GM12878 (cell line): ENCODE data around the gene CLCN7. TPM values are rescaled to one million over a fixed set of nuclear protein-coding genes. Genes with fewer than 3 reads are reported as not detected.

Experiments used
- ATAC-seq: fragments of 200-7000 bp; cut with Tn5 transposase; 3 replicates; pipeline ENCODE4 v1.9.1; 2020; ENCODE audit warnings: mild to moderate bottlenecking, moderate library complexity
- BruUV-seq: library from RNA; stranded (reverse); fragments of 400-500 nt; replicated peaks from 2 replicates; lab custom pipeline; 2021; lab: Mats Ljungman, UMichigan
- CTCF ChIA-PET: fragments of 300-600 bp; sonication (Branson Sonifier 250); formaldehyde crosslinking; extraction: SDS; loops from one replicate; lab custom pipeline; 2021; ENCODE audit warnings: inconsistent platforms; lab: Yijun Ruan, JAX
- POLR2A ChIA-PET: fragments of 350-600 bp; formaldehyde crosslinking; extraction: SDS; loops from one replicate; lab custom pipeline; 2021; ENCODE audit warnings: inconsistent platforms; lab: Charles Lee
- RAD21 ChIA-PET: fragments of 300-600 bp; sonication (Branson Sonifier 250); formaldehyde crosslinking; loops from one replicate; lab custom pipeline; 2023; ENCODE audit warnings: antibody characterized with exemption; ENCODE audit not compliant: unreplicated experiment; lab: Charles Lee
- SMC1A ChIA-PET: fragments of 300-600 bp; sonication (Branson Sonifier 250); formaldehyde crosslinking; loops from one replicate; lab custom pipeline; 2023; ENCODE audit not compliant: unreplicated experiment, uncharacterized antibody; lab: Charles Lee
- DNase-seq: peaks from one replicate; pipeline ENCODE4 v3.0.0-alpha.2; 2011; ENCODE audit warnings: low read depth, low spot score
- FAIRE-seq: peaks from 3 replicates; lab custom pipeline; 2011; peaks lifted over from hg19 to GRCh38; lab: Jason Lieb, UNC
- H2AFZ ChIP-seq: 2 replicates; pipeline ENCODE4 v1.6.0; 2011; ENCODE audit warnings: low read depth, low read length, control low read depth; ENCODE audit not compliant: control insufficient read depth
- H3K27ac ChIP-seq: 2 replicates; pipeline ENCODE4 v1.5.1; 2011; ENCODE audit warnings: control low read depth; ENCODE audit not compliant: control insufficient read depth, insufficient read depth
- H3K27me3 ChIP-seq, 2 experiments: replicated peaks in 1 of 2; 2 replicates each; pipeline versions ENCODE4 v1.6.0 to v1.6.1; 2011; ENCODE audit warnings: low read length in 1 of 2; ENCODE audit not compliant: control insufficient read depth in 2 of 2, insufficient read depth in 2 of 2
- H3K36me3 ChIP-seq, 2 experiments: 2 replicates each; pipeline ENCODE4 v1.5.1; 2011; ENCODE audit warnings: low read length in 1 of 2; ENCODE audit not compliant: control insufficient read depth in 2 of 2, insufficient read depth in 2 of 2
- H3K4me1 ChIP-seq: 2 replicates; pipeline ENCODE4 v1.6.1; 2011; ENCODE audit warnings: mild to moderate bottlenecking, low read length, moderate library complexity, mixed read lengths; ENCODE audit not compliant: control insufficient read depth, insufficient read depth
- H3K4me2 ChIP-seq: 2 replicates; pipeline ENCODE4 v1.6.0; 2011; ENCODE audit warnings: control low read depth; ENCODE audit not compliant: control insufficient read depth, insufficient read depth
- H3K4me3 ChIP-seq: fragments of 200-600 bp; sonication (generic); 2 replicates; pipeline ENCODE4 v1.5.1; 2016
- H3K79me2 ChIP-seq: 2 replicates; pipeline ENCODE4 v1.6.0; 2011; ENCODE audit warnings: low read length; ENCODE audit not compliant: control insufficient read depth, insufficient read depth
- H3K9ac ChIP-seq: 2 replicates; pipeline ENCODE4 v1.8.0; 2011; ENCODE audit warnings: low read length, control low read depth, mixed read lengths; ENCODE audit not compliant: control insufficient read depth, insufficient read depth
- H3K9me3 ChIP-seq: replicated peaks from 3 replicates; pipeline ENCODE4 v1.5.1; 2011; ENCODE audit warnings: mild to moderate bottlenecking, low read length; ENCODE audit not compliant: control insufficient read depth, insufficient read depth
- H4K20me1 ChIP-seq: 2 replicates; pipeline ENCODE4 v1.6.0; 2011; ENCODE audit not compliant: control insufficient read depth, insufficient read depth
- ASH2L ChIP-seq: fragments of 300-600, 200-600 bp; sonication (generic); IDR thresholded peaks from 2 replicates; pipeline ENCODE4 v1.6.1; 2017; ENCODE audit warnings: low read depth, mild to moderate bottlenecking, borderline replicate concordance
- EGR1 ChIP-seq, 2 experiments: IDR thresholded peaks; 1 replicate in 1 of 2; 2 replicates in 1 of 2; pipeline ENCODE4 v1.6.1; 2011 to 2012; ENCODE audit warnings: low read depth in 2 of 2, low read length in 2 of 2, borderline replicate concordance in 1 of 2, mild to moderate bottlenecking in 1 of 2, moderate library complexity in 1 of 2
- ESRRA ChIP-seq: IDR thresholded peaks from 2 replicates; pipeline ENCODE4 v1.6.1; 2012; ENCODE audit warnings: mild to moderate bottlenecking, low read length, improper control_type of control experiment
- ETV6 ChIP-seq, 2 experiments: fragments of 450-650 bp in 1 of 2; IDR thresholded peaks in 1 of 2; conservative IDR thresholded peaks in 1 of 2; 2 replicates each; pipeline ENCODE4 v1.6.1; 2014; ENCODE audit warnings: antibody characterized with exemption in 1 of 2, borderline replicate concordance in 1 of 2, low read depth in 1 of 2, mild to moderate bottlenecking in 1 of 2, moderate library complexity in 1 of 2
- FOXK2 ChIP-seq: fragments of 450-650 bp; IDR thresholded peaks from 2 replicates; pipeline ENCODE4 v1.6.1; 2017; ENCODE audit warnings: mild to moderate bottlenecking, moderate library complexity
- GABPA ChIP-seq: IDR thresholded peaks from 2 replicates; pipeline ENCODE4 v1.6.1; 2014; ENCODE audit warnings: antibody characterized with exemption, low read depth, mild to moderate bottlenecking, inconsistent platforms
- MTA3 ChIP-seq: IDR thresholded peaks from 2 replicates; pipeline ENCODE4 v1.6.1; 2012; ENCODE audit warnings: low read length, inconsistent platforms, borderline replicate concordance
- NFIC ChIP-seq: IDR thresholded peaks from 2 replicates; pipeline ENCODE4 v1.6.1; 2012; ENCODE audit warnings: low read depth, mild to moderate bottlenecking, inconsistent platforms, low read length, moderate library complexity
- RAD51 ChIP-seq: fragments of 450-650 bp; IDR thresholded peaks from 2 replicates; pipeline ENCODE4 v1.6.1; 2016; ENCODE audit warnings: moderate library complexity, mild to moderate bottlenecking, inconsistent platforms
- RBBP5 ChIP-seq: fragments of 200-600 bp; sonication (generic); conservative IDR thresholded peaks from 2 replicates; pipeline ENCODE4 v1.6.1; 2016
- RFX5 ChIP-seq: IDR thresholded peaks from 2 replicates; pipeline ENCODE4 v1.6.1; 2011; ENCODE audit warnings: low read depth, low read length, improper control_type of control experiment
- USF2 ChIP-seq: IDR thresholded peaks from 2 replicates; pipeline ENCODE4 v1.6.1; 2011; ENCODE audit warnings: low read depth, low read length, improper control_type of control experiment, borderline replicate concordance
- ZNF274 ChIP-seq: IDR thresholded peaks from one replicate; pipeline ENCODE4 v1.8.0; 2011; ENCODE audit not compliant: insufficient read length, insufficient read depth
- ZNF384 ChIP-seq: IDR thresholded peaks from 2 replicates; pipeline ENCODE4 v1.6.1; 2012; ENCODE audit warnings: low read depth, mild to moderate bottlenecking, low read length, improper control_type of control experiment, borderline replicate concordance
- ZNF592 ChIP-seq: fragments of 450-650 bp; IDR thresholded peaks from 2 replicates; pipeline ENCODE4 v1.6.1; 2017; ENCODE audit warnings: mild to moderate bottlenecking, moderate library complexity
- ZZZ3 ChIP-seq: IDR thresholded peaks from 2 replicates; pipeline ENCODE4 v1.6.1; 2011; ENCODE audit warnings: low read depth; ENCODE audit not compliant: control insufficient read depth, insufficient read length
- WGBS: methylation state at CpG from one replicate; pipeline ENCODE4 v1.1.6; 2016; ENCODE audit warnings: low lambda C conversion rate; ENCODE audit not compliant: insufficient replicate concordance, insufficient coverage; ENCODE audit errors: missing lambda C conversion rate; 5-methylcytosine and 5-hydroxymethylcytosine counted together
- in situ Hi-C: fragments of 300-500 bp; cut with MboI; formaldehyde crosslinking; loops from 9 replicates; pipeline ENCODE4 v1.14.3; 2018; ENCODE audit warnings: mixed read lengths
- intact Hi-C: fragments of 100-400 bp; cut with micrococcal nuclease; formaldehyde crosslinking; loops from one replicate; pipeline ENCODE4 v1.14.2; 2022; ENCODE audit not compliant: unreplicated experiment
- polyA plus RNA-seq, 11 experiments: library from polyadenylated mRNA; depleted of rRNA in 4 of 11; unstranded in 6 of 11; stranded (reverse) in 5 of 11; fragments of >200 nt; fragmentation: Nextera tagmentation in 4 of 11; fragmentation: Illumina TruSeq in 1 of 11; extraction: Ambion mirVana in 4 of 11; extraction: Trizol in 1 of 11; gene quantifications; 1 replicate in 1 of 11; 2 replicates in 10 of 11; pipeline versions ENCODE4 v1.2.1 to v1.2.3, GENCODE V29; 2011 to 2016; ENCODE audit warnings: inconsistent platforms in 2 of 11, missing spikeins in 2 of 11, low read depth in 1 of 11
- total RNA-seq, 4 experiments: library from RNA; depleted of rRNA in 3 of 4; stranded (reverse); fragments of >200 nt in 3 of 4; fragmentation: Illumina TruSeq in 1 of 4; extraction: Trizol in 1 of 4; gene quantifications; 2 replicates each; pipeline versions ENCODE4 v1.2.1 to v1.2.3, GENCODE V29; 2013 to 2021
- TF ChIP-seq, protein P1 (sequence below): fragments of 450-650 bp; IDR thresholded peaks from 2 replicates; pipeline ENCODE4 v1.6.1; 2017; ENCODE audit warnings: borderline replicate concordance

CLCN7 gene
- total and polyA plus RNA-seq, 10 of the 15 experiments (the other 5 are each of a cell fraction or from before 2014, with no cell fraction given) = 0.04 to 62.5 (median 19.9) TPM

DNA sequence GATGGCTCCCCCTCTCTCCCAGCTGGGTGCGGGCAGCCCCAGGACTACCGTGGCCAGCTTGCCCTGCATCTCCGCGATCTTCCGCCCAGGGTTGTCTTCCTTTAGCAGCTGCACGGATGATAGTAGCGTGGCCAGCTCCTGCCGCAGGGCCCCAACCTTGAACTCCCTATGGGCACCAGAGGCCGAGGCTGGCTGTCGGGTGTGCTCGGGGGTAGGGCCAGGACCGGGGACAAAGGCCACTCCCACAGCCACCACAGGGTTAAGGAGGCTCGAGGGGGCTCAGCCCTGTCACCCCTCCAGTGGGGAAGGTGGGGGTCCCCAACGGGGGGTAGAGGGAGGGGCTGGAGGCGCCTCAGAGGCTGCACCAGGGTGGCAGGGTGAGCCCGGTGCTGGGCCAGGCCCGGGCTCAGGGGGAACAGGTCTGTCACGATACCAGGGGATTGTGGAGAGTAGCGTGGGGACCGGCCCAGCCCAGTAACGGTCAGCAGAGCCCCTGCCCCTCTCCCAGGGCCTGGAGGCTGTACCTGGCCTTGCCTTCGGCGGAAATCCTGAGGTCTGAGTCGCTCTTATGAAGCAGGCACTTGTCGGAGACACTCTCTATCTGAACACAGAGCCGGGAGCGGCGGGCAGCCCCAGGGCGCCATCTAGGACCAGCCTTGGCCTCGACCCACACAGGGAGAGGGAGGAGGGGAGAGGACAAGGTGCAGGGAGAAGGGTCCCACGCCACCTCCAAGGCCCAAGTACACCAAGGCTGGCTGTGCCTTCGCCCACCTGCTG, 38.7 kb downstream of the CLCN7 start:
- CTCF ChIA-PET = no interaction called here
- RAD21 ChIA-PET = no interaction called here
- BruUV-seq = no TSS peak
- SMC1A ChIA-PET = no interaction called here
- Histone ChIP-seq H3K9ac (no peak overlapping the region), H3K27ac (no peak overlapping the region), H3K27me3 (peaks cover 0 to 7% of the 10 kb centered on the region in 2 experiments), H3K79me2 (no peaks in the 10 kb centered on the region), H3K4me3 (no peak overlapping the region), H4K20me1 (no peaks in the 10 kb centered on the region), H3K4me1 (no peaks in the 10 kb centered on the region), H2AFZ (no peak overlapping the region), H3K4me2 (no peak overlapping the region), H3K36me3 (no peaks in the 10 kb centered on the region), H3K9me3 (no peaks in the 10 kb centered on the region)
- in situ Hi-C loops (no loop called here), intact Hi-C loops (no loop called here)
- ATAC-seq (no peak), DNase-seq (no peak), FAIRE-seq (no peak)
- POLR2A ChIA-PET = no interaction called here
- TF ChIP-seq USF2 (no peak), EGR1 (IDR thresholded peaks at IDR 0.05; ENCODE audit: borderline replicate concordance in 1 of 2, low read depth in 2 of 2, low read length in 2 of 2) (no peak), ZNF274 (no peak), GABPA (no peak), ESRRA (no peak), ZNF384 (no peak), RBBP5 (no peak), ETV6 (conservative IDR thresholded peaks at IDR 0.05 in 1 of 2, IDR thresholded peaks at IDR 0.05 in 1 of 2; ENCODE audit: borderline replicate concordance in 1 of 2, low read depth in 1 of 2) (no peak), ZNF592 (no peak), ASH2L (no peak), RFX5 (no peak), FOXK2 (no peak), NFIC (no peak), RAD51 (no peak), MTA3 (no peak), ZZZ3 (no peak)
- TF ChIP-seq, protein P1, sequence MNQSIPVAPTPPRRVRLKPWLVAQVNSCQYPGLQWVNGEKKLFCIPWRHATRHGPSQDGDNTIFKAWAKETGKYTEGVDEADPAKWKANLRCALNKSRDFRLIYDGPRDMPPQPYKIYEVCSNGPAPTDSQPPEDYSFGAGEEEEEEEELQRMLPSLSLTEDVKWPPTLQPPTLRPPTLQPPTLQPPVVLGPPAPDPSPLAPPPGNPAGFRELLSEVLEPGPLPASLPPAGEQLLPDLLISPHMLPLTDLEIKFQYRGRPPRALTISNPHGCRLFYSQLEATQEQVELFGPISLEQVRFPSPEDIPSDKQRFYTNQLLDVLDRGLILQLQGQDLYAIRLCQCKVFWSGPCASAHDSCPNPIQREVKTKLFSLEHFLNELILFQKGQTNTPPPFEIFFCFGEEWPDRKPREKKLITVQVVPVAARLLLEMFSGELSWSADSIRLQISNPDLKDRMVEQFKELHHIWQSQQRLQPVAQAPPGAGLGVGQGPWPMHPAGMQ = no peak
- WGBS = 62% methylated on average over 30 of the region's 32 CpGs
